VCaP (cell line): ENCODE results near the gene LTBR.
A peak's percentile ranks its signal among the peaks of the same experiment; 100 is the strongest.

Source experiments
- H3K27ac ChIP-seq: fragments of 450-650 bp; 2 replicates; pipeline ENCODE4 v1.5.1; 2017
- CTCF ChIP-seq: fragments of 450-650 bp; conservative IDR thresholded peaks from 2 replicates; pipeline ENCODE4 v1.5.1; 2017; ENCODE audit warnings: mild to moderate bottlenecking, moderate library complexity

LTBR gene

GRCh38 chr12:6386038-6386437 is 2.1 kb downstream of the LTBR start:
- TF ChIP-seq CTCF: no peak
- H3K27ac ChIP-seq: peak overlapping the region; percentile 97; the same call in 1 of the 2 replicates

DNA sequence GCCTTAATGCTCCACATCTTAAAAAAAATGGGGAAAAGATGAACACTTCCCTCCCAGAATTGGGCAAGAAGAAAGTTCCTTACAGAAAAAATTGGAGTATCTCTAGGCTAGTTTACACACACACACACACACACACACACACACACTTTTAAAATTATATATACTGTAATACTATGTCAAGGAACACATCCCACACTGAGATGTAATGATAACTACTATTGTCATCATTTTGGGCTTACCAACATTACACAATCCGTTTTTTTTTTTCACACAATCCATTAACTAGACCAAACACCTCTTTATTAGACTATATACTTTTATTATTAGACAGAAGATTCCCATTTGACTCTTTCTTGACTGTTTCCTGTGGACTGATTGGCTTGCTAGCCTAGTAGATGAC is 2.5 kb downstream of the LTBR start:
- H3K27ac ChIP-seq: peak overlapping the region; percentile 97; the same call in 1 of the 2 replicates
- TF ChIP-seq CTCF: no peak

DNA sequence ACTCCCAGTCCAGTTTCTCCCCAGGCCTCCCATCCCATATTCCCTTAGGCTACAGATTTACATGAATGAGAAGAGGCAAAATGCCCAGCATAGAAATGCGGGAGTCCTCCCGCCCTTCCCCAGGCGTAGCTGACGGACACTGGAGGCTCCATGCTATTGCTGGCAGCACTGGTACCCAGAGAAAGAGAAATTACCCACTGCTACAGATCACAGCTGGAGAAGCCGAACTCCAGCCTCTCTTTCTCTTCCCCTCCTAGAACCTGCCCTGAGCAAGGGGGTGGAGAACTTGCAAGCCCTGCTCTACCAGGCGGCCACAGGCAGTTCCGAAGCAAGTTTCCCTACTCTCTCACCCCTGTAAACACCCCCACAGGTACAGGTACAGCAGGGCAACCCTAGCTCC is 3.6 kb downstream of the LTBR start:
- TF ChIP-seq CTCF: no peak
- no peak overlapping the region for H3K27ac ChIP-seq

DNA sequence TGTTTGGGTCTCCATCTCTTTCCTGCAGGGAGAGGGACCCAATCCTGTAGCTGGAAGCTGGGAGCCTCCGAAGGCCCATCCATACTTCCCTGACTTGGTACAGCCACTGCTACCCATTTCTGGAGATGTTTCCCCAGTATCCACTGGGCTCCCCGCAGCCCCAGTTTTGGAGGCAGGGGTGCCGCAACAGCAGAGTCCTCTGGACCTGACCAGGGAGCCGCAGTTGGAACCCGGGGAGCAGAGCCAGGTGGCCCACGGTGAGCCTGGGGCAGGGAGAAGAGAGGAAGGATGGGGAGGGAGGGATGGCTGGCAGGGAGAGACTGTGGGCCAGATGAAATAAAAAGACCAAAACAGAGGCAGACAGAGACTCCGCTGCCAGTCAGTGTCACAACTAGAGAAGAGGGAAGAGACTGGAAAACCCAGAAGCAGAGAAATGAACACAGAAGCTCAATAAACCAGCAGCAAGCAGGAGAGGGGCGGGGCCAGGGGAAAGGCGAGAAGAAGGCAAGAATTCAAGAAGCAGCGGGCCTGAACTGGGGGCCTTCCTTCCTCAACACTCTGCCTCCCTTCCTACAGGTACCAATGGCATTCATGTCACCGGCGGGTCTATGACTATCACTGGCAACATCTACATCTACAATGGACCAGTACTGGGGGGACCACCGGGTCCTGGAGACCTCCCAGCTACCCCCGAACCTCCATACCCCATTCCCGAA is 6.3 kb downstream of the LTBR start:
- peak overlapping the region; percentile 80 for H3K27ac ChIP-seq
- TF ChIP-seq CTCF: no peak

- H3K27ac ChIP-seq: peak overlapping the region; percentile 80
Observed at GRCh38 chr12:6391013-6391412, 7.1 kb downstream of the LTBR start.

DNA sequence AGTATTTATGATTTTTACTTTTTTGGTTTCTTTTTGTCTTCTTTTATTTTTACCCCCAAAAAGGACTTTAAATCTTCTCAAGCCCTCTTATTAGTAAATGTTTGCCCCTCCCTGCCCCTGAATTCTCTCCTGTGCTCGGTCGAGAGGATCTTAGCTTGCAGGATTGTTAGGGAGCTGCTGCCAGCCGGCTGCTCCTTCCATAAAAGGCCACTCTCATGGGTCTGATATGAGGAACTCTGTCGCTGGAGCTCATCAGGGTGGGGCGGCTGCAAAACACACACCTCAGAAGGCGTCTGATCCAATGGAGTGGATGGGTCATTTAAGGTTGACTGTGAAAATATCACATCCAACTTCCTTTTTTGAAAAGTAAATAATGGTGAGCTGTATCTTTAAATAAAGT is 8.5 kb downstream of the LTBR start:
- no peak for TF ChIP-seq CTCF
- H3K27ac ChIP-seq: peak overlapping the region; percentile 80

More at GRCh38 chr12:6391013-6391412, 7.1 kb downstream of the LTBR start:
- TF ChIP-seq CTCF: no peak

- peak overlapping the region; percentile 80 for H3K27ac ChIP-seq
- no peak for TF ChIP-seq CTCF
Observed at GRCh38 chr12:6393109-6393508, 9.1 kb downstream of the LTBR start.
